Coronary artery (tissue), 2 donors: ENCODE data around the gene ZNF454.

ENCODE experiments used
- DNase-seq: peaks from one replicate; pipeline ENCODE4 v3.0.0-alpha.2; 2017; ENCODE audit warnings: low spot score
- H3K27ac ChIP-seq, 2 donors: fragments of 200-600 bp; sonication (generic); one replicate each; pipeline ENCODE4 v1.5.1; 2016 to 2019
- H3K4me3 ChIP-seq: fragments of 200-600 bp; sonication (generic); 2 replicates; pipeline ENCODE4 v1.5.1; 2016; ENCODE audit warnings: mild to moderate bottlenecking, moderate library complexity
- CTCF ChIP-seq: fragments of 200-600 bp; sonication (generic); IDR thresholded peaks from one replicate; pipeline ENCODE4 v1.5.1; 2019; ENCODE audit warnings: antibody characterized with exemption

Gene ZNF454

DNA sequence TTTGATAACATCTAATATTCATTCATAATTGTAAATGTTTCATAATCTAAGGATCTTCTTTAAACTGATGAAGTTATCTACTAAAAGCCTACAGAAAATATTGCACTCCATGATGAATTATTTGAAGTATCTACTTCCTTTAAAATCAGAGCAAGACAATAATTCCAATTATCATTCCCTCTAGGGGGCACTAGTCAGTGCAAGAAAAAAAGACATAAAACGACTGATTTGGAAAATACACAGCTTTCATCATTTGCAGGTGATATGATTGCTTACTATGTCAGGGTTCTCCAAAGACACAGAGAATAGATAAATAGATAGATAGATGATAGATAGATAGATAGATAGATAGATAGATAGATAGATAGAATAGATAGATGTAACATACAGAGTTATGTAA is 67.7 kb downstream of the ZNF454 start:
- DNase-seq, result no peak
- no peak for TF ChIP-seq CTCF
- no peak overlapping the region for H3K27ac ChIP-seq
- no peak overlapping the region for H3K4me3 ChIP-seq
